ENCODE results near the gene NVL.

The NVL gene

DNA sequence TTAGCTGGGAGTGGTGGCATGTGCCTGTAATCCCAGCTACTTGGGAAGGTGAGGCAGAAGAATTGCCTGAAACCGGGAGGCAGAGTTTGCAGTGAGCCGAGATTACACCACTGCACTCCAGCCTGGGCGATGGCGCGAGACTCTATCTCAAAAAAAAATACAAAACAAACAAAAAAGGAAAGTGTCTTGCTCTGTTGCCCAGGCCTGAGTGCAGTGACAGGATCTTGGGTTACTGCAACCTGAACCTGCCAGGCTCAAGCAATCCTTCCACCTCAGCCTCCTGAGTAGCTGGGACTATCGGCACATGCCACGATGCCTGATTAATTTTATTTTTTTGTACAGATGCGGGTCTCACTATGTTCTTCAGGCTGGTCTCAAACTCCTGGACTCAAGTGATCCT is 113.6 kb downstream of the NVL start:
- H3K27ac ChIP-seq (ENCODE audit: low read length) = no peak overlapping the region
- ATAC-seq (ENCODE audit: insufficient read depth, low read depth) (no peak), DNase-seq (no peak)
- no peaks in the 10 kb centered on the region for H3K27me3 ChIP-seq (ENCODE audit: insufficient read depth, low read length, poor library complexity)
- H2AFZ ChIP-seq (ENCODE audit: low read depth, low read length) = no peak overlapping the region
- no peaks in the 10 kb centered on the region for H3K36me3 ChIP-seq (ENCODE audit: insufficient read depth, low read length)
- no peaks in the 10 kb centered on the region for H4K20me1 ChIP-seq (ENCODE audit: insufficient read depth, low read length)
- H3K9me3 ChIP-seq (ENCODE audit: insufficient read depth, low read length, severe bottlenecking) = no peaks in the 10 kb centered on the region
- no peaks in the 10 kb centered on the region for H3K4me1 ChIP-seq (ENCODE audit: insufficient read depth, low read length)
- TF ChIP-seq, protein P1, sequence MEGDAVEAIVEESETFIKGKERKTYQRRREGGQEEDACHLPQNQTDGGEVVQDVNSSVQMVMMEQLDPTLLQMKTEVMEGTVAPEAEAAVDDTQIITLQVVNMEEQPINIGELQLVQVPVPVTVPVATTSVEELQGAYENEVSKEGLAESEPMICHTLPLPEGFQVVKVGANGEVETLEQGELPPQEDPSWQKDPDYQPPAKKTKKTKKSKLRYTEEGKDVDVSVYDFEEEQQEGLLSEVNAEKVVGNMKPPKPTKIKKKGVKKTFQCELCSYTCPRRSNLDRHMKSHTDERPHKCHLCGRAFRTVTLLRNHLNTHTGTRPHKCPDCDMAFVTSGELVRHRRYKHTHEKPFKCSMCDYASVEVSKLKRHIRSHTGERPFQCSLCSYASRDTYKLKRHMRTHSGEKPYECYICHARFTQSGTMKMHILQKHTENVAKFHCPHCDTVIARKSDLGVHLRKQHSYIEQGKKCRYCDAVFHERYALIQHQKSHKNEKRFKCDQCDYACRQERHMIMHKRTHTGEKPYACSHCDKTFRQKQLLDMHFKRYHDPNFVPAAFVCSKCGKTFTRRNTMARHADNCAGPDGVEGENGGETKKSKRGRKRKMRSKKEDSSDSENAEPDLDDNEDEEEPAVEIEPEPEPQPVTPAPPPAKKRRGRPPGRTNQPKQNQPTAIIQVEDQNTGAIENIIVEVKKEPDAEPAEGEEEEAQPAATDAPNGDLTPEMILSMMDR (IDR thresholded peaks at IDR 0.05; ENCODE audit: borderline replicate concordance, extremely low read depth, low read length, poor library complexity, severe bottlenecking) = no peak
- TF ChIP-seq EZH2 (IDR thresholded peaks at IDR 0.05; ENCODE audit: borderline replicate concordance, low read depth, low read length, severe bottlenecking) = no peak
- no peak overlapping the region for H3K4me2 ChIP-seq (ENCODE audit: insufficient read depth, low read length)
- no peak overlapping the region for H3K9ac ChIP-seq (ENCODE audit: low read depth, low read length)
- H3K79me2 ChIP-seq (ENCODE audit: insufficient read depth, low read length) = no peaks in the 10 kb centered on the region
- no peak overlapping the region for H3K4me3 ChIP-seq (ENCODE audit: low read depth in 1 of 2, low read length in 2 of 2)

DNA sequence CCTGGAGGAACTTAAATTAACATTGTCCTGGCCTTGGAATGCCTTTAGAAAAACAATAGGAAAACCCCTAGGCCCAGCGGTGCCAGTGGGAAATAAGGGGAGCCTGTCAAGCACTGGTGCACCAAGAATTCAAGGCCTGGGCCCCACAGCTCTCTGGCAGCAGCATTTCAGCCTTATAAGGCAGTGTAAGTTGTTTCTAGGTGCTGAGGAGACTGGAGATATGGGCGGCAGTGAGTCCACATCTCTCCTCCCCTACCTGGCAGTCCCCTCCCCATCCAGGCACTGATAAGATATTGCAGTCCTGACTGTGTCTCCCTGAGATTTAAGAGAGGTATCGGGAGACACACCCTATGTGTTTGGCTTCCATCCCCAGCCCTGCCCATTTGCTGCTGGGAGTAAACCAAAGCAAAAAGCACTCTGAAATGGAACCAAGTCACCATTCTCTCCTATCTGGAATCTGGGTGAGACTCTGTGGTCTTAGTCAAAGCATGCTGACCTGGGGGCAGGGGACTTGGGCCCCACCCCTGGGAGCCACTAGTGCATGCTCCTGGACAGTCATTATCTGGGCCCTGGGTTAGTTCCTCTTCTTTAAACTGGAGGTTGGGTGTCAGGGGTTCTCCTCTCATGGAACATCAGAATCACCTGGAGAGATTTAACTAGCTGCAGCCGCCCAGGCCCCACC is 116.4 kb downstream of the NVL start:
- no peak for DNase-seq
- no peak overlapping the region for H2AFZ ChIP-seq (ENCODE audit: low read depth, low read length)
- no peak overlapping the region for H3K27ac ChIP-seq (ENCODE audit: low read length)
- H3K9ac ChIP-seq (ENCODE audit: low read depth, low read length) = no peak overlapping the region
- H3K4me1 ChIP-seq (ENCODE audit: insufficient read depth, low read length) = no peaks in the 10 kb centered on the region
- H3K9me3 ChIP-seq (ENCODE audit: insufficient read depth, low read length, severe bottlenecking) = no peaks in the 10 kb centered on the region
- H3K36me3 ChIP-seq (ENCODE audit: insufficient read depth, low read length) = no peaks in the 10 kb centered on the region
- H4K20me1 ChIP-seq (ENCODE audit: insufficient read depth, low read length) = no peaks in the 10 kb centered on the region
- ATAC-seq (ENCODE audit: insufficient read depth, low read depth) = no peak
- no peak overlapping the region for H3K4me2 ChIP-seq (ENCODE audit: insufficient read depth, low read length)
- no peaks in the 10 kb centered on the region for H3K27me3 ChIP-seq (ENCODE audit: insufficient read depth, low read length, poor library complexity)
- H3K4me3 ChIP-seq (ENCODE audit: low read depth in 1 of 2, low read length in 2 of 2) = no peak overlapping the region
- H3K79me2 ChIP-seq (ENCODE audit: insufficient read depth, low read length) = no peaks in the 10 kb centered on the region
- TF ChIP-seq, protein P1 (IDR thresholded peaks at IDR 0.05; ENCODE audit: borderline replicate concordance, extremely low read depth, low read length, poor library complexity, severe bottlenecking) = no peak
- TF ChIP-seq EZH2 (IDR thresholded peaks at IDR 0.05; ENCODE audit: borderline replicate concordance, low read depth, low read length, severe bottlenecking) = no peak

DNA sequence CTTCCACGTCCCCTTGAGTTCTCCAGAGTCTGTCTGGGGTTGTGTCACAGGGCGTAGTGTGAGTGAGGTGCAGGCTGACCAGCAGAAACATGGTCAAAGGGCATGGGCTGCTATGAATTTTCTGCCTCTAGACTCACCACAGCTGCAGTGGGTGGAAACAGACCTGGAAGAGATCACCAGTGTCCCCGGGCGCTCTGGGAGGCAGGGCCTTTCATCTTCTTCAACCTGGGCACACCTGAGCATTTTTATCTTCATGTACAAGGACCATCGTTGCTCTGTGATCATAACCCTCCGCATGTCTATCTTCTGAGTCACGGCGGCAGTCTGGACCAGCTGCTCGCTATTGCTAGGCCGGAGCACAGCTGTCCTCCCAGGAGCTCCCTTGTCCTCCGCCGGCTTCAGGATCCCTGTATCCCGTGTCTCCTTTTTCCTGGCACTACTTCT is 117.3 kb downstream of the NVL start:
- Histone ChIP-seq H3K79me2 (ENCODE audit: insufficient read depth, low read length) (no peaks in the 10 kb centered on the region), H3K27me3 (ENCODE audit: insufficient read depth, low read length, poor library complexity) (no peaks in the 10 kb centered on the region), H3K9ac (ENCODE audit: low read depth, low read length) (no peak overlapping the region), H4K20me1 (ENCODE audit: insufficient read depth, low read length) (no peaks in the 10 kb centered on the region), H3K36me3 (ENCODE audit: insufficient read depth, low read length) (no peaks in the 10 kb centered on the region), H2AFZ (ENCODE audit: low read depth, low read length) (no peak overlapping the region), H3K9me3 (ENCODE audit: insufficient read depth, low read length, severe bottlenecking) (no peaks in the 10 kb centered on the region), H3K4me1 (ENCODE audit: insufficient read depth, low read length) (no peaks in the 10 kb centered on the region), H3K4me3 (ENCODE audit: low read depth in 1 of 2, low read length in 2 of 2) (no peak overlapping the region), H3K4me2 (ENCODE audit: insufficient read depth, low read length) (no peak overlapping the region), H3K27ac (ENCODE audit: low read length) (no peak overlapping the region)
- TF ChIP-seq, protein P1 (IDR thresholded peaks at IDR 0.05; ENCODE audit: borderline replicate concordance, extremely low read depth, low read length, poor library complexity, severe bottlenecking) = no peak
- no peak for TF ChIP-seq EZH2 (IDR thresholded peaks at IDR 0.05; ENCODE audit: borderline replicate concordance, low read depth, low read length, severe bottlenecking)
- no peak for DNase-seq
- ATAC-seq (ENCODE audit: insufficient read depth, low read depth) = no peak

All from DND-41 (cell line).